Measurements from ENCODE around the gene DGKD.

The DGKD gene

DNA sequence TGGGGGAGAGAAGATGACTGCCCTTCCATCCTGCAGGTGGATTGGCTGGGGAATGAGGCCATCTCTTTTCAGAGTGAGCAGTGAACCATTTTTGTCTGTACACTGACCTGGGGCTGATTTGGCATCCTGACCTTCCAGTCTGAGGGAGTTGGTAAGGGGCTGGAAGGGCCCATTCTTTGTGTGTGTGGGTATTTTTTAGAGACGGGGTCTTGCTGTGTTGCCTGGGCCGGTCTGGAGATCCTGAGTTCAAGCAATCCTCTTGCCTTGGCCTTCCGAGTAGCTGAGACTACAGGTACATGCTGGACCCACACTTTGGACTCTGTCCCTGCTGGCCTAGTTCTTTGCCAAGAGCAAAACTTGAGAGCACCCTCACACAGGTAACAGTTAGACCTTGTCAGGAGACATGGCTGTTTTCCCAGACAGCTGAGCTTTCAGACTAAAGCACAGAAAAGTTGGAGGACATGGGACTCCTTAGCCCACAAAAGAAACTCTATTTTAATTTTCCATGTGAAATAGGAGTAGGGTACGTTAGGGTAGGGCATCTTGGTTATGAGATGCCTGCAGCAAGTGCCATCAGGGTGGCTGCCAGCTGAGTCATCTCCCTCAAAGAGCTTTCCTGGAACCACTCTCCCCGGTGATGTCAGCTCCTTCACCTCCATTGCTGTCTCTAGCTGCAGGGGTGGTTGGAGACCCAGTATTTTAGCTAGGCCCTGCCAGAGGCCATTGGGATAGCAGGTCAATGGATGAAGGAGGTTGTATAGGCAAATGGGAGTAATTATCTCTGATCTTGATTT, 60.7 kb downstream of the DGKD start:
- DNase-seq: no peak

DNA sequence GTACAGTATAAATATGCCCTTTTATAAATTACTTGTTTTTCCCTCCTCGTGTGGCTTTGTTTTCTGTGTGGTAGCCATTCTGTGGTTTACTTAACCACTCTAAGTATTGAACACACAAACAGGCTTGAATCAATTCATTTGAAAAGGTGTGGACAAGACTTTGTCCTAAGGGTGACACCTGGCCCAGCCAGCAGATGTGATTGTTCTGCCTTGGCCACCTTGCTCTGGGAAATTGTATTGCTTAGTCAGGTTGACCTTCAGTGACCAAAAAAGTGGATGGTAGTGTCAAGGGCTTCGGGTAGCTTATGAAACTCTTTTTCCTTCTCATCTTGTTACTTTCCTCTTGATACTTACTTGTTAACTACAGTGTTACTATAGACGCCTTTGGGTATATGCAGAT, 61.9 kb downstream of the DGKD start:
- no peak for DNase-seq

DNA sequence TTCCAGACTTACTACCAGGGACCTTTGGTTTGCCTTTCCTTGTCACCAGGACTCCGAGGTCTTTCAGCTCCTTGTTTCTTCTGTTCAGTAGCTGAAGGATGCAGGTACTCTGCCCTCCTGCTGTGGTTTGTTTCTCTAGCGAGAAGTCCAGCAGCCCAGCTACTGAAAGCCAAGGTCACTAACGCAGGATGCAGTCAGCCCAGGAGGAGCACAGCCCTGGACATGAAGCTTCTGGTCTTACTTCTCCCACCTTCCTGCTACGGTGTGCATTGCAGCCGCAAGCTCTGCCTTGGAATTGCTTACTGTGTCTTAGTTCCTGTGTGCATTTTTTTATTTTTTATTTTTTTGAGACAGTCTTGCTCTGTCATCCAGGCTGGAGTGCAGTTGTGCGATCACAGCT, 62.4 kb downstream of the DGKD start:
- no peak for DNase-seq

DNA sequence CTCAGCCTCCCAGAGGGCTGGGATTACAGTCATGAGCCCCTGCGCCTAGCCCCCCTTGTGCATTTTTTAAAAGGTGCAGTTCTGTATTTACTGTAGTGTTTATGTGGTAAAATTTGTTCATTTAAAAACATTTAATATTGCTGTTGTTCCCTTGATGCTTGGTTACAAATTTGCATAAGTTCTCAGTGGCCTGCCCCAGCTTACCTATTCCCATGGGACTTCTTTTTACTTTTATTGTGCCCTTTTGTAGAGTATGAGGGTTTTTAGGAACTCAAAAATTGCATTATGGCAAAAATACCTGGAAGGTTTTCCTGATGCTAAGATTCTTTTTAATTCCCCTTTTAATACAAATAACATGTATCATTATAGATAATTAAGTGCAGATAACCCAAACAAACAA, 63.0 kb downstream of the DGKD start:
- DNase-seq: no peak

DNA sequence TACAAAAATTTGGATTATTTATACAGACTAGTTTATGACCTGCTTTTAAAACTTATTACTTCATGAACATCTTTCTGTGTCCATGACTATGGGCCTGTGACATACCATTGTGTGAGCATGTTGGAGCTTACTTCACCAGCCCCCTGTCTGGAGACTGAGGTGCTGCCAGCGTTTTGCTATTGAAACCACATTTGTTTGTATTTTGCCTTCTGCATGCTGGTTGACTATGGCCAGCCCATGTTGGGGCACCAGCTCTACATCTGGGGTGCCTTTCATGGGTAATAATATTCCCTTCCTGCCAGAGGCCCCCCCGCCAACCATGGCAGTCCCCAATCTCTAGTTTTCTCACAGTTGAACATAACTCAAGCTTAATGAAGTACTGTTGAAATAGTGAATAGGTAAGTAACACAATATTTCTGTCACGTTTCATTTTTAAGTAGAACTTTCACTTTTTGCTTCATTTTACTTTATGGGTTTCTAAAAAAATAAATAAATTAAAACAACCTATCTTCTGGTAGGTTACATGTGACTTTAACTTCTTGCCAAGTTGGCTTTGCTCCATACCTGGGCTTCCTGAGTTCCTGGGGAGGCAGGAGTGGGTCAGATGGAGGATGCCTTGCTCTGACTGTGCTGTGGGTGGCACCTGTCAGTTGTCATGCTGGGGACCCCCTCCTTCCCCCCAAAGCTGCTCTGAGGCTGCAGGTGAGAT, 63.9 kb downstream of the DGKD start:
- no peak for DNase-seq

DNA sequence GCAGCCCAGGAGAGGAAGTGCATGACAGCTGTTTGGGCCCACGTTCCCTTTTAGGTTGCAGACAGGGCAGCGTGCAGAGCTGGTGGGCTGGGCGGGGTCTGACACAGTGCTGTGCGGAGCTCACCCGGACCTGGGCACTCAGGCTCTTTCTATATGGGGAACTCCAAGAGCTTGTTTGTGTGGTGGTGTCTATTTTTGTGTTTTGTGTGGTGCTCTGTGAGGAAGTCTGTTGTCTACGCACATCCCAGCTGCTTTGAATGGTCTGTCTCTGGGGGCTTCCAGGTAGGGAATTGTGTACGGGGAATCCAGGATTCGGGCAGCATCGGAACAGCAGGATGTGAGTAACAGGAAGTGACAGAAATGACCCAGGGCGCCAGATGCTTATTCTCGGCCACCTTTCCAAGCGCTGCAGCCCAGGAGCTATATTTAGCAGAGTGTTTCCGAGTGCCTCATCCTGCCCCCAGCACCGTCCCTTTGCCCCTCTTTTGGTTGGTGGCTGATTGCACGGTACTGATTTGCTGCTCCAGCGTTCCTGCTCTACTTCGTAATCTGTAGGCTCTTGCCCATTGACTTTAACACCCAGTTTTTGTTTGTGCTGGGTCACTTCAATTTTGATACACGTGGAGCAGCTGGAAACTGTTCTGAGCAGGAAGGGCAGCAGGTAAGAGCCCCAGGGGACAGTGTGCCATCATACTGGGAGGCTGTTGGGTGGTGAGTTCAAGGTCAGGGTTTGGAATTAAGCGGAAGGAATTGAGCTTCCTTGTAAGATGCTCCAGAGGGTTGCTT, 64.7 kb downstream of the DGKD start:
- DNase-seq: peak; percentile 21

DNA sequence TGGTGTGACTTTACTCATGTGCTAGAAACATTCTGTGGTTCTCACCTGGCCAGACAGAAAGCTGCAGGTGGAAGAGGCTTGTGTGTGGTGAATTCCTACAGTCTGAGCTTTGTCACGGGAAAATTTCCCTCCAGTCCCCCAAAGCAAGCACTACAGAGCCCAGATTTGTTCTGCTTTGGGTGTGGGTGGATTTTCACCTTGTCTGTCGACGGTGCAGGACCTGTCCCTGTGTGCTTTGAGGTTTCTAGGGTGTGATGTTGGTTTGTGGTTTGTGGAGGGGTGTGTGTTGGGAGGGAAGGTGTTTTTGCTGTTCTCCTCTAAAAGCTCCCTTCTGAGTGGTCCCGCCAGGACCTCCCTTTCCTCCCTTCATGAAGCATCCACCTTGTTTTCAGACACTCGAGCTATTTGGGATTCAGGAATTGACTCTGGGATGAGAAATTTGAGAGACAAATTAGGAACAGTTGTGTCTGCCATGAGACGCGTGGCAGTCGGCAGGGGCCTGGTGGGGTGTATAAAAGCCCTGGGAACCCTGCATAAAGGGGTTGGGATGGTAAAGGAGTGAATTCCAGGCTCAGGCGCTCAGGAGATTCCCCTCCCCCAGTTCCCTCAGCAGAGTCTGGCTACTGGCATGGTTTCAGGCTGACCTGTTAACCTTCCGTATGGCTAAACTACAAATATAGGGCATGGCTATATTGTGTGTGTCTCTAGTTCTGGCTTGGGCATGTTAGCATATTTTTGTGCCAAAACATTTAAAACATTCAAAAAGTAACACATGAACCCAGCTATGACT, 65.5 kb downstream of the DGKD start:
- DNase-seq: peak; percentile 21

DNA sequence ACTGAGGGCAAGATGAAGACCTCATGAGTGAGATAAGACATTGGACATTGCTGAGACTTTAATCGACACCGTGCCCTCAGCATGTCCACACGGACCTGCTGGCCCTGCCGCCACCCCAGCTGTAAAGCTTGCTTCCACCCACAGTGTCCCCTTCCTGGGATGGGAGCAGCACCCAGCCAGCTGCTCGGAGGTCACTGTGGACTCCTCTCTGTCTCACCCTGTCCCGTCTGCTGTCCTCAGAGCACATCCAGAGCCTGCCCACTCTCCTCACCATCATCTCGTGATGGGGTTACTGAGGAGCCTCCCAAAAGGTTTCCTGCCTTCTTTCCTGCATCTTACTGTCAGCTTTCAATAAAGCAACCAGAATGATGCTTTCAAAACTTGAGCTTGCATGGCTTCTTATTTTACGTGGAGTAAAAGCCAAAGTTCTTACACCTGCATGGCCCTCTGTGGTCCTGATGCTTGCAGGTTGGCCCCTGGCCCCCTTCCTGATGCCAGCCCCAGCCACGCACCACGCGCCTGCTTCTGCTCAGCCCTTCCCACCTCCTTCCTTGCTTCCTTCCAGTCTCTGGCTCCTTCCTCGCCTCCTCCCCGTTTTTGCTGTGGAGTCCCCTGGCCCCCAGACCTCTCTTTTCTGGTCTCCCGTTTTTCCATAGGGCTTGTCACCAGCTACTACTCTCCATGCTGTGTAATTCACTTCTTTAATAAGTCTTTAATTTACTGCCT, 67.0 kb downstream of the DGKD start:
- DNase-seq: no peak

DNA sequence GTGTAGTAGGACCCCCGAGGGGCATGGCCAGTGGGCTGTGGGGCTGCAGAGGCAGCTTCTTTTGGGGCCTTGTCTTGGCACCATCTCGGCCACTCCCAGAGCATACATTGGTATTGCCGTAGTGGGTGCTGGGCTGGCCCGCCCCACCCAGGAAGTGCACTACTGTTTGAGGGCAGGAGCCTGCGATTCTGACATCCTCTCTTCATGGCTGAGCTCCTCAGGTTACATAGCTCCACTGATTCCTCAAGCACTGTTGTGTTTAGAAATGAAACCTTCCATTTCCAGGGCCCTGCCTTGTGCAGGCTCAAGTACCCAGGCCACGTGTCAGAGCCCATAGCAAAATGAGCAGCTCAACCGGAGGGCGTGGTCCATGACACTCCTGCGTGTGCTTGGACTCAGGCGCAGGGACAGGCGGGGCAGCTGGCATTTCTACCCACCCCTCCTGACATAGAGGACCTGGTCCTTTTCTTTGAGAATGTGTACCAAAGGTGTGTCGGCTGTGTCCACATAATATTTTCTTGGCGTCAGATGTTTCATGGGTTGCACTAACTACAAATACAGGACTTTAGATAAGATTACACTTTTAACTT, 67.9 kb downstream of the DGKD start:
- peak; percentile 54 for DNase-seq

DNA sequence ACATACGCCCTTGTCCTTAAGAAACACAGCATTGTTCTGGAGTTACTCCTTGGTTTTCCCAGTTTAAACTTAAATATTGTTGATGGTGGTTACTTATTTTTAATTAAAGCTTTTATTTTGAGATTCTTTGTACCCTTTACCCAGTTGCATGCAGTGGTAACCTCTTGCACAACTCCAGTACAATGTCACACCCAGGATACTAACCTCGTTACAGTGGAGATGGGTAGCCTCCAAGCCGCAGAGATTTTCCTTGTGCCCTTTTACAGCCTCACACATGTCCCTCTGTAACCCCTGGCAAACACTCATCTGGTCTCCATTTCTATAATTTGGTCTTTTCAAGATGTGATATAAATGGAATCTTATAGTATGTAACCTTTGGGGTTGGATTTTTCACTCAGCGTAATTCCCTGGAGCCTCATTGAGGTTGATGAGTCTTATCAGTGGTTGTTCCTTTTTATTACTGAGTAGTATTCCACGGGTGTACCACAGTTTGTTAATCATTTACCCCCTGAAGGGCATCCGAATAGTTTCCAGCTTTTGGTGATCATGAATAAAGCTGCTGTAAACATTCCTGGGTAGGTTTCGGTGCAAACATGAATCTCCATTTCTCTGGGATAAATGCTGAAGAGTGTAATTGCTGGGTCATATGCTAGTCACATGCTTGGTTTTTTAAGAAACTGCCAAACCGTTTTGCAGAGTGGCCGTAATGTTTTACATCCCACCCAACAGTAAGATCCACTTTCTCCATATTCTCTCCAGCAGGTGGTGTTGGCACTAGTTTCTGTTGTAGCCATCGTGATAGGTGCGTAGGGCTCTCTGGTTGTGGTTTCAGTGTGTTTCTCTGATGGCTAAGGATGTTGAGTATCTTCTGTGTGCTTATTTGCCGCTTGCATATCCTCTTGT, 68.6 kb downstream of the DGKD start:
- DNase-seq: no peak

DNA sequence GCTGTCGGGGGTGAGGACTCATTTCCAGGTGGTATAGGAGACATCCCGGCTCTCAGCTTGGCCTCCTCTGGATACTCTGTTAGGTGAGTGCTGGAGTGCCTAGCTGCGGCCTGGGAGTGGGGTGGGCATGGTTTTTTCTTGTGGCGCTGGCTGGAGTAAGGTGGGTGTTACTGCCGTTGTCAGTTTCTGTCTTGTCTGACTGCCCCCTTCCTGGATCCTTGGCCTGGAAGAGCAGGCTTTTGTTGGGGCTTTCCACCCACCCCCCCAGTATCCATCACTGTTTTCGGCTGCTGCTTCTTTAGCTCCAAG, 69.2 kb downstream of the DGKD start:
- DNase-seq: no peak

DNA sequence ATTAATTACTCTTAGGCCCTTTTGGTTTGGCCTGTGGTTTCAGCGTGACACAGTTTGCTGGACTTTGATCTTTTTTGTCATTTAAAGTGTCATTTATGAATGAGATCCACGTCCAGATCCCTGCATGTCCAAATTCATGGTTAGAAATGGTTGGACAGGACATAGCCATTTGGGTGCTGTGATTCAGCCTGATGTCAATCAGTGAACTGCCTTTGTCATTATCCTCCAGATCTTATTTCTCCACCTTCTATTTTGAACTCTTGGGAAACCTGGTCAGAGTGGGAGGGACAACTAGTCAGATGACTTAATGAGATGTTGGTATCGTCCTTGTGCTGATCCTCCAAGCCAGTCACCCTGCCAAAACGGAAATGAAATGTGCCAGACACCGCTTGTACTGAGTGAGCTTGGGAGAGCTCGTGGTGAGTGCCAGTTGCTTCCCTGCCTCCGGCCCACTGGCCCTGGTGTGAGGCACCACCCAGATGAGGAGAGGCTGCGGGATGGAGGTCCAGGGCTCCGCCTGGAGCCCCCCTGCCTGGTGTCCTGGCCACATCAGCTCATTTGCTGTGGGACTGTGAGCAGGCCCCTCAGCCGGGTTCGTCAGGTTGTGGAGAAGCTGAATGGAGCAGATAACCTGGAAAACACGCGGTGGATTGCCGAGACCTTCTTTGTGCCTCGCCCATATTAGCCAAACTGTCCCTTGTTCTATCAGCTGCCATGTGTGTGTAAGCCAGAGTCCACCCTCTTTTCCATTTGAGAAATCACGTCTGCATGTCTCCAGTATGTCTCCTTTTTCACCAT, 70.1 kb downstream of the DGKD start:
- DNase-seq: no peak

DNA sequence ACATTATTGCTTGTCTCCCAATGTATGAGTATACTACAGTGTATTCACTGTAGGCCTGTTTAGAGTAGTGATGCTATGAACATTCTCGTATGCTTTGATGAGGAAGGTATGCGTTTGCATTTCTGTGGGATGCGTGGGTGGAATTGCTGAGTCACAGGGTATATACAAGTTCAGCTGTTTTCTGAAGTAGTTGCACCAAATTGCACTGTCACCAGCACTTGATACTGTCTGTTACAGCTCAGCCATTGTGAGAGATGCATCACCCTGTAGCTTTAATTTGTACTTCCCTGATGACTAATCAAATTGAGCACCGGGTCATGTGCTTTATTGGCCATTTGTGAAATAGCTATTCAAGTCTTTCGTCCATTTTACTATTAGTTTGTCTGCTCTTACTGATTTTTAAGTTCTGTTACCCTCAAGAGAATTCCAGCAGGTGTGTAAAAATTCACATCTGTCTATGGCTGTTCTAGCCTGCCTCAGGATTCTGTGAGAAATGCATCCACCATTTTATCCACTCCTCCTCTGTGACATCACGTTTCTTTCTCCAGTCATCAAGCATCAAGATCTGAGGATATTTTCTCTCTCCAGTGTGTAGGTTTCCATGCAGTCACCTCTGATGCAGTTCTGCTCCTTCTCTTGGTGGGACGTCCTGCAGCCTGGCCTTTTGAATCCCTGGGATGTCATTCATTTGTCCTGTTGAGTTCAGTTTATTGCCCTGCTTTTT, 72.5 kb downstream of the DGKD start:
- DNase-seq: no peak

DNA sequence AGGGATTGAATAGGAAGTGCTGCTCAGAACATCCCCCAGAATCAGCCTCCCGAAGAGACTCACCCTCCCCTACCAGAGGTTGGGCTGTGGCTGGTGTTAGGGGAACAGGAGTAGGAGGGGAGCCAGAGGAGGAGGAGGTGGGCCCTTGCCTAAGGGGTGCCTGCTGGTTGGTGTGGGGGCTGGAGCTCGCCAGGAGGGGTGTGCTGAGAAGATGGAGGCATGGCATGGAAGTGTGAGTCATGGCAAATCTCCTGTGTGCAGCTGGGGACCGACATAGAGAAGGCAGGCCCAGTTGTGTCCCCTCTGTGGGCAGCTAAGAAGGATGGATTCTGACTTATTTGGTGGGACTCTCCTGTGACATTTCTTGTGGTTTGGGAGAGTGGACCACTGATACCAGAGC, 73.7 kb downstream of the DGKD start:
- DNase-seq: no peak

DNA sequence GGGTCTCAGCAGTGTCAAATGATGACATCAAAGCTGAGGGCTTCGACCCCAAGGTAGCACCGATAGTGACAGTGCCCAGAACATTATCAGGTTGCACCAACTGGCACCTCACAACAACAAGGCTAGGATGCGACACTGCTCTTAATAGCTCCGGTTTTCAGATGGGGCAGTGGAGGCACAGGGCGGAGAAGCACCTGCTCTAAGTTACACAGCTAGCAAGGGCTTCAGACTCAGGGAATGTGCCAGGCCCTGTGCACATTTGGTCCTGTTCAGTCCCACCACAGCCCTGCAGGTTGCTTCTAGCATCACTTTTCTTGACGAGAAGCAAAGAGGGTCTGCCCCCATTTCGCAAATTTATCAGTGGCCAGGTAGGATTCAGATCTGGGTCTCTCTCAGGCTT, 74.1 kb downstream of the DGKD start:
- DNase-seq: no peak

DNA sequence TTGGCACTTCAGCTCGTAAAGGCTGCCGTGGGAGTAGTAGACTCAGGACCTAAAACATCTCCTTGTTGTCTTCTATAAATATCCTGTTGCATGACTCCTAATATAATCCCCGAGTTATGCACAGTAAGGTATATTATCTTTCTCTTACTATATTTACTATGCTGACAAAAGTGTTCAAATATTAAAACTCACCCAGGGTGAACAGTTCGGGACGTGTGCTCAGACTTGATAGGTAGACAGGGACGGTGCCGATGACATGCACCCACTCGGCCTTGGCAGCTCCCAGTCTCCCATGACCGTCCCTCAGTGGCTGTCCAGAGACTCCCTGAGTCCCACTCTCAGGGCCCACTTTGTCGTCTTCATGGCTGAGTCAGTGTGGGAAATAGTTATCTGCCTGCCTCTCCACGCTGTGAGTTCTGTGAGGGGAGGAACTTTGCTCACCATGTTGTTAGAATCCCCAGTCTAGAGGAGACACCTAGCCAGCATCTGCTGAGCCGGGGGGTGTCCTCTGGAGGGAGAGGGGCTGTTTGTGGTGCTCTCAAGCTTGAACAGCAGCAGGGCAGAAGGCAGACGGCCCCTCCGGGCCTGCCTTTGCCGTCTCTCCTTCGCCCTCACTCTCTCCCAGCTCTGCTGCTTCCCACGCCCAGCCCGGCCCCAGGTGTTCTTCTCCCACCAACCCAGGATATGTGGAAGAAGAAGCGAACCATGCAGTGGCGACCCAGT, 75.0 kb downstream of the DGKD start:
- no peak for DNase-seq

DNA sequence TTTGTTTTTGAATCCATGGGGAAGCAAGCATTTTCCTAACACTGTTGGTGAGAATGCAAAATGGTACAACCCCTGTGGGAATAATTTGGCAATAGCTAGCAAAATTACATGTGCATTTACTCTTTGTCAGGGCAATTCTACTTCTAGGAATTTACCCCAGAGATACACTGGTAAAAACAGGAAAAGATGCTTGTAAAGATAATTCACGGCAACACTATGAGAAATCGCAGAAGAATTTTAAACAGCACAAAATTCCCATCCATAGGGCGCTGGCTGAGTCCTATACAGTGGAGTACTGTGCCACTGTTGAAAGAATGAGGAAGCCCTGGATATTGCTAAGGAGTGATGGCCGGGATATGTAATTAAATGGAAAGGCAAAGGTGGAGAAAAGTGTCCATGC, 75.8 kb downstream of the DGKD start:
- DNase-seq: no peak

DNA sequence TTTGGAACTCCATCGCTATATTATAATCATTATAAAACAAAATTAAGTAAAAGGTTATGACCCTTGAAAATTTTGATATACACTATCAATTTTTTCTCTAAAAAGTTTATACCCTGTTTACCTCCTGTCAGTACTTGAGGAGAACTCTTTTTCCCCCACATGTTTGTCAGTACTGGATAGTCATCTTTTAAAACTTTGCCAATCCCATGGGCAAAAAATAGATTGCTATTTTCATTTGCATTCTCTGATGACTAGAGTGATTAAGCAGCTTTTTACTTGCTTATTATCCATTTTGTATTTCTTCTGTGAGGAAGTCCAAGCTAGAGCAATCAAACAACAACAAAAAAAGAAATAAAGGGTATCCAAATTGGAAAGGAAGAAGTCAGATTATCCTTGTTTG, 76.4 kb downstream of the DGKD start:
- no peak for DNase-seq

DNA sequence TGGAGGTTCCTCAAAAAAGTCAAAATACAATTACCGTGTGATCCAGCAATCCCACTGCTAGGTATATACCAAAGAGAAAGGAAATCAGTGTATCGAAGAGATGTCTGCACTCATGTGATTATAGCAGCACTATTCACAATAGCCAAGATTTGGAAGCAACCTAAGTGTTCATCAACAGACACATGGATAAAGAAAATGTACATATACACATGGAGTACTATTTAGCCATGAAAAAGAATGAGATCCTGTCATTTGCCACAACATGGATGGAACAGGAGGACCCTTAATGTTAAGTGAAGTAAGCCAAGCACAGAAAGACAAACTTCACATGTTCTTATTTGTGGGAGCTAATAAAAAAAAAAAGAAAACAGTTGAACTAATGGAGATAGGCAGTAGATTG, 78.7 kb downstream of the DGKD start:
- DNase-seq: no peak
